Smooth muscle cell (in vitro differentiated cells): Measurements from ENCODE around the gene XRRA1. TPM values are rescaled to one million over a fixed set of nuclear protein-coding genes. Genes with fewer than 3 reads are reported as not detected.
"Not testable (repeated sequence)": the region's sequence is repeated elsewhere in the genome, so short reads cannot be mapped to it uniquely, and the experiment has no call there.

Experiments used
- DNase-seq: peaks from one replicate; lab custom pipeline; 2025; ENCODE audit not compliant: unreplicated experiment; lab: John Stamatoyannopoulos, UW
- H2AFZ ChIP-seq: fragments of 200-600 bp; sonication (generic); 2 replicates; pipeline ENCODE4 v1.6.0; 2016; ENCODE audit warnings: antibody characterized with exemption, low read depth, mild to moderate bottlenecking
- H3F3A ChIP-seq: fragments of 200-600 bp; sonication (generic); 2 replicates; pipeline ENCODE4 v1.6.0; 2017; ENCODE audit warnings: antibody characterized with exemption, low read depth
- H3K27ac ChIP-seq: fragments of 200-600 bp; sonication (generic); 2 replicates; pipeline ENCODE4 v1.5.1; 2016; ENCODE audit warnings: low read depth, mild to moderate bottlenecking
- H3K27me3 ChIP-seq: fragments of 200-600 bp; sonication (generic); 2 replicates; pipeline ENCODE4 v1.6.1; 2016; ENCODE audit warnings: low read depth, mild to moderate bottlenecking
- H3K36me3 ChIP-seq: fragments of 200-600 bp; sonication (generic); 2 replicates; pipeline ENCODE4 v1.5.1; 2016; ENCODE audit warnings: low read depth
- H3K4me1 ChIP-seq: fragments of 200-600 bp; sonication (generic); 2 replicates; pipeline ENCODE4 v1.5.1; 2016; ENCODE audit warnings: low read depth
- H3K4me2 ChIP-seq: fragments of 200-600 bp; sonication (generic); 2 replicates; pipeline ENCODE4 v1.6.0; 2016; ENCODE audit warnings: mild to moderate bottlenecking
- H3K4me3 ChIP-seq: fragments of 200-600 bp; sonication (generic); 2 replicates; pipeline ENCODE4 v1.5.1; 2016; ENCODE audit warnings: mild to moderate bottlenecking
- H3K79me2 ChIP-seq: fragments of 200-600 bp; sonication (generic); 2 replicates; pipeline ENCODE4 v1.6.0; 2016; ENCODE audit warnings: low read depth, mild to moderate bottlenecking
- H3K9ac ChIP-seq: fragments of 200-600 bp; sonication (generic); 2 replicates; pipeline ENCODE4 v1.6.0; 2016; ENCODE audit warnings: low read depth
- H3K9me3 ChIP-seq: fragments of 200-600 bp; sonication (generic); replicated peaks from 2 replicates; pipeline ENCODE4 v1.5.1; 2016; ENCODE audit warnings: low read depth
- H4K20me1 ChIP-seq: fragments of 200-600 bp; sonication (generic); 2 replicates; pipeline ENCODE4 v1.6.0; 2016; ENCODE audit warnings: low read depth
- CTCF ChIP-seq: fragments of 200-600 bp; sonication (generic); IDR thresholded peaks from 2 replicates; pipeline ENCODE4 v1.5.1; 2017; ENCODE audit warnings: borderline replicate concordance, mild to moderate bottlenecking, antibody characterized with exemption; ENCODE audit not compliant: insufficient read depth, poor library complexity, severe bottlenecking
- WGBS: methylation state at CpG from one replicate; pipeline ENCODE4 v1.1.7; 2016; ENCODE audit warnings: low lambda C conversion rate; 5-methylcytosine and 5-hydroxymethylcytosine counted together
- polyA plus RNA-seq: library from polyadenylated mRNA; unstranded; fragments of >200 nt; fragmentation: Nextera tagmentation; extraction: Ambion mirVana; gene quantifications from 2 replicates; pipeline ENCODE4 v1.2.1, GENCODE V29; 2016
- total RNA-seq: library from RNA; depleted of rRNA; stranded (reverse); fragments of >200 nt; gene quantifications from 2 replicates; pipeline ENCODE4 v1.2.3, GENCODE V29; 2014

Gene XRRA1
- 3.8 and 9.1 TPM in 2 replicates for total RNA-seq
- polyA plus RNA-seq, result 7.3 and 9.4 TPM in 2 replicates

GRCh38 chr11:74948898-74949752, at the start of gene XRRA1, which contains the start of gene SPCS2:
XRRA1 (minus strand) TSS chr11:74949091; CDS start chr11:74940878, 8,213 bp downstream.
SPCS2 (plus strand) TSS chr11:74949266; CDS start chr11:74949286, 20 bp downstream.
- WGBS, result 1% methylated on average over 66 of the region's 67 CpGs
- H2AFZ ChIP-seq, result peak within 1 kb of the TSS; percentile 99
- H3K4me1 ChIP-seq, result peaks cover 19% of the 10 kb centered on the region
- H3K36me3 ChIP-seq, result no peaks in the 10 kb centered on the region
- no peaks in the 10 kb centered on the region for H3F3A ChIP-seq
- no peak for TF ChIP-seq CTCF
- H3K27me3 ChIP-seq, result no peaks in the 10 kb centered on the region
- peaks cover 42% of the 10 kb centered on the region for H4K20me1 ChIP-seq
- H3K79me2 ChIP-seq, result peaks cover 56% of the 10 kb centered on the region
- peak; percentile 86 for DNase-seq
- peak within 1 kb of the TSS; percentile 97 for H3K9ac ChIP-seq
- H3K4me2 ChIP-seq, result peak within 1 kb of the TSS; percentile 97
- H3K4me3 ChIP-seq, result peak within 1 kb of the TSS; percentile 96
- no peaks in the 10 kb centered on the region for H3K9me3 ChIP-seq
- H3K27ac ChIP-seq, result peak within 1 kb of the TSS; percentile 90

GRCh38 chr11:74992852-74993251, 44.0 kb upstream of the XRRA1 start:
- H3K4me2 ChIP-seq, result no peak overlapping the region
- H3K4me3 ChIP-seq, result no peak overlapping the region
- WGBS, result 100% methylated on average over 5 of the region's 5 CpGs
- peaks cover 2% of the 10 kb centered on the region for H3F3A ChIP-seq
- H3K36me3 ChIP-seq, result no peaks in the 10 kb centered on the region
- no peak for DNase-seq
- H4K20me1 ChIP-seq, result no peaks in the 10 kb centered on the region
- peaks cover 10% of the 10 kb centered on the region for H3K4me1 ChIP-seq
- no peak overlapping the region for H2AFZ ChIP-seq
- no peaks in the 10 kb centered on the region for H3K27me3 ChIP-seq
- TF ChIP-seq CTCF, result no peak
- no peaks in the 10 kb centered on the region for H3K79me2 ChIP-seq
- no peak overlapping the region for H3K27ac ChIP-seq
- no peaks in the 10 kb centered on the region for H3K9me3 ChIP-seq
- no peak overlapping the region for H3K9ac ChIP-seq

GRCh38 chr11:74990941-74991340, 42.0 kb upstream of the XRRA1 start:
- H3K27ac ChIP-seq, result no peak overlapping the region
- H2AFZ ChIP-seq, result no peak overlapping the region
- no peaks in the 10 kb centered on the region for H3K27me3 ChIP-seq
- H3K9ac ChIP-seq, result no peak overlapping the region
- DNase-seq, result no peak
- no peak overlapping the region for H3K4me3 ChIP-seq
- no peak overlapping the region for H3K4me2 ChIP-seq
- no peak for TF ChIP-seq CTCF
- H3K36me3 ChIP-seq, result no peaks in the 10 kb centered on the region
- H3K4me1 ChIP-seq, result peaks cover 10% of the 10 kb centered on the region
- no peaks in the 10 kb centered on the region for H4K20me1 ChIP-seq
- peaks cover 2% of the 10 kb centered on the region for H3F3A ChIP-seq
- H3K9me3 ChIP-seq, result no peaks in the 10 kb centered on the region
- H3K79me2 ChIP-seq, result no peaks in the 10 kb centered on the region
- WGBS, result 74% methylated on average over 1 of the region's 1 CpG

- H3F3A ChIP-seq, H3K4me3 ChIP-seq, H3K27me3 ChIP-seq, H3K4me1 ChIP-seq, H3K79me2 ChIP-seq, H2AFZ ChIP-seq, H4K20me1 ChIP-seq, H3K27ac ChIP-seq, H3K9ac ChIP-seq, H3K9me3 ChIP-seq, DNase-seq, H3K36me3 ChIP-seq: not testable (repeated sequence)
- 98% methylated on average over 4 of the region's 4 CpGs for WGBS
- peak overlapping the region; percentile 89 for H3K4me2 ChIP-seq
These were observed 41.3 kb upstream of the XRRA1 start for GRCh38 chr11:74990150-74990549.
